ENCODE data around the gene ABHD16A.

Gene ABHD16A

GRCh38 chr6:31720196-31720770, 17.2 kb upstream of the ABHD16A start:
- H3K36me3 ChIP-seq (ENCODE audit: insufficient read depth, low read length), result no peaks in the 10 kb centered on the region
- no peak overlapping the region for H3K27ac ChIP-seq (ENCODE audit: low read depth, low read length)
- peaks cover 4% of the 10 kb centered on the region for H3K4me1 ChIP-seq (ENCODE audit: insufficient read depth, low read length)
- no peaks in the 10 kb centered on the region for H3K9me3 ChIP-seq (ENCODE audit: low read length)
- H3K27me3 ChIP-seq (ENCODE audit: control insufficient read depth in 1 of 2, insufficient read depth in 2 of 2, low read length in 2 of 2), result no peaks in the 10 kb centered on the region
- H3K4me3 ChIP-seq (ENCODE audit: low read depth in 1 of 2, low read length in 2 of 2), result no peak overlapping the region
- no peak overlapping the region for H3K9ac ChIP-seq (ENCODE audit: low read length)

GRCh38 chr6:31719001-31719400, 15.9 kb upstream of the ABHD16A start:
- Histone ChIP-seq H3K4me1 (ENCODE audit: insufficient read depth, low read length) (peaks cover 9% of the 10 kb centered on the region), H3K27me3 (ENCODE audit: control insufficient read depth in 1 of 2, insufficient read depth in 2 of 2, low read length in 2 of 2) (no peaks in the 10 kb centered on the region), H3K9ac (ENCODE audit: low read length) (no peak overlapping the region), H3K9me3 (ENCODE audit: low read length) (no peaks in the 10 kb centered on the region), H3K4me3 (ENCODE audit: low read depth in 1 of 2, low read length in 2 of 2) (no peak overlapping the region), H3K27ac (ENCODE audit: low read depth, low read length) (no peak overlapping the region), H3K36me3 (ENCODE audit: insufficient read depth, low read length) (no peaks in the 10 kb centered on the region)

DNA sequence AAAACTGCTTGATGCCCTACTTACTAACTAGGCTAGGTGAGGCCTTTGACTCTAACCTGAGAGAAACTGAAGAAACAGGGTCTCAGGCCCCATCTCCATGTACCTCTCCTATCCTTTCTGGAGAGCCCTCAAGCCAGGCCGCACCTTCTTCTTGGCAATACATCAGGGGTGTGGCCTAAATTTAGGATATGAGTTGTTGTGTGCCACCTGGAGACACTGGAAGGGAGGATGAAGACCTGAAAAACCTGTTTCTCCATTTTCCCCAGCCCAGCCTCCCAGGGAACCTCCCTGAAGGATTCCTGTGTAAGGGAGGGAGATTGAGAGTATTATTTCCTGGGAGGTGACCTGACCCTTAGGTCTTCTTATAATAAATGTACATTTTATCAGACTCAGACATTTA, 15.1 kb upstream of the ABHD16A start:
- Histone ChIP-seq H3K36me3 (ENCODE audit: insufficient read depth, low read length) (no peaks in the 10 kb centered on the region), H3K27me3 (ENCODE audit: control insufficient read depth in 1 of 2, insufficient read depth in 2 of 2, low read length in 2 of 2) (no peaks in the 10 kb centered on the region), H3K9ac (ENCODE audit: low read length) (no peak overlapping the region), H3K4me3 (ENCODE audit: low read depth in 1 of 2, low read length in 2 of 2) (no peak overlapping the region), H3K9me3 (ENCODE audit: low read length) (no peaks in the 10 kb centered on the region), H3K4me1 (ENCODE audit: insufficient read depth, low read length) (peaks cover 9% of the 10 kb centered on the region), H3K27ac (ENCODE audit: low read depth, low read length) (no peak overlapping the region)

DNA sequence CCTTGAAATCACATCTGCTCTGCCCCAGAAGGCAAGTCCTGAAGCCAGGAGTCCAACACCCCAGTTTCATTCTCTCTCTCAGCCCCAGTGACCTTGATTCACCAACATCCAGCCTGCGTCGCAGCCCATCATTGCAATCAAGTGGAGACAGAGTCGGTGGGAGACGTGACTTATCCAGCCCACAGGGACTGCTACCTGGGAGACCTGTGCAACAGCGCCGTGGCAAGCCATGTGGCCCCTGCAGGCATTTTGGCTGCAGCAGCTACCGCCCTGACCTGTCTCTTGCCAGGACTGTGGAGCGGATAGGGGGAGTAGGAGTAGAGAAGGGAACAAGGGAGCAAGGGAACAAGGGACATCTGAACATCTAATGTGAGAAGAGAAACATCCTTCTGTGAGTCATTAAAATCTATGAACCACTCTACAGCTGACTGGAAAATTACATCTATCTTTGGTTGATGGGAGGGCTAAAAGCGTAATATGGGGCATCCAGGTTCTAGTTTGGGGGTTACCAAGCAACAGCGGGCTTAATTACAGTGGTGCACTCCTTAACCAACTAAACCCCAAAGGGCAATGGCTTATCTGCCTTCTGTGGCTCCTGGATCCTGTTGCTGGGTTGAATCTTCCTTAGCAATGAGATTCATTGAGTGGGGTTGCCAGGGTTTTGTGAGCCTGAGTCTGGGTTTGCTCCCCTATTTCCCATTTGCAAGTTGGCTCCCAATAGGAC, 14.5 kb upstream of the ABHD16A start:
- Histone ChIP-seq H3K4me3 (ENCODE audit: low read depth in 1 of 2, low read length in 2 of 2) (no peak overlapping the region), H3K9ac (ENCODE audit: low read length) (no peak overlapping the region), H3K27me3 (ENCODE audit: control insufficient read depth in 1 of 2, insufficient read depth in 2 of 2, low read length in 2 of 2) (no peaks in the 10 kb centered on the region), H3K4me1 (ENCODE audit: insufficient read depth, low read length) (peaks cover 9% of the 10 kb centered on the region), H3K27ac (ENCODE audit: low read depth, low read length) (no peak overlapping the region), H3K36me3 (ENCODE audit: insufficient read depth, low read length) (no peaks in the 10 kb centered on the region), H3K9me3 (ENCODE audit: low read length) (no peaks in the 10 kb centered on the region)

- Histone ChIP-seq H3K9me3 (ENCODE audit: low read length) (no peaks in the 10 kb centered on the region), H3K36me3 (ENCODE audit: insufficient read depth, low read length) (no peaks in the 10 kb centered on the region), H3K27ac (ENCODE audit: low read depth, low read length) (peak within 1 kb of the TSS; percentile 27), H3K4me3 (ENCODE audit: low read depth in 1 of 2, low read length in 2 of 2) (no peak within 1 kb of the TSS), H3K27me3 (ENCODE audit: control insufficient read depth in 1 of 2, insufficient read depth in 2 of 2, low read length in 2 of 2) (no peaks in the 10 kb centered on the region), H3K9ac (ENCODE audit: low read length) (no peak within 1 kb of the TSS), H3K4me1 (ENCODE audit: insufficient read depth, low read length) (peaks cover 9% of the 10 kb centered on the region)
Measured at GRCh38 chr6:31715022-31715958, 12.2 kb upstream of the ABHD16A start, which contains the start of gene LY6G6D. Gene LY6G6D (plus strand): TSS chr6:31715348. CDS start chr6:31715356, 8 bp downstream.

- Histone ChIP-seq H3K4me3 (ENCODE audit: low read depth in 1 of 2, low read length in 2 of 2) (no peak overlapping the region), H3K9ac (ENCODE audit: low read length) (no peak overlapping the region), H3K4me1 (ENCODE audit: insufficient read depth, low read length) (peaks cover 9% of the 10 kb centered on the region), H3K27me3 (ENCODE audit: control insufficient read depth in 1 of 2, insufficient read depth in 2 of 2, low read length in 2 of 2) (no peaks in the 10 kb centered on the region), H3K27ac (ENCODE audit: low read depth, low read length) (no peak overlapping the region), H3K9me3 (ENCODE audit: low read length) (no peaks in the 10 kb centered on the region), H3K36me3 (ENCODE audit: insufficient read depth, low read length) (no peaks in the 10 kb centered on the region)
Measured at GRCh38 chr6:31713991-31714684, 11.0 kb upstream of the ABHD16A start.

DNA sequence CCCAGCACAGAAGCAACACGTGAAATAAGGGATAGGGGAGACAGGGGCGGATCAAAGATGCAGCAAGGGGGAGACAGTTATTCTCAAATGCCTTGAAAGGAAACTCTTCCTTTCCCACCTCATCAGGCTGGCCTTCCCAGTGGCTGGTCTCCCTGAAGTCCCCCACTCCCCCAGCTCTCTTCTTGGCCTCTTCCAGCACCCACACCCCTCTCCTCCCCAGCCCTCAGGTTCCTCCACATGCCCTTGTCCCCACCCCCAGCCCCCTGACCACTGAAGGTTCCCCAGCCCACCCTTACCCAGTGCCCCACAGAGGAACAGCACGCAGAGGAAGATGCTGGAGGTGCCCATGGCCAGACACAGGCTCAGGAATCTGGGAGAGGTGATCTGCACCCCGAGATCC, 10.3 kb upstream of the ABHD16A start:
- Histone ChIP-seq H3K27ac (ENCODE audit: low read depth, low read length) (no peak overlapping the region), H3K9ac (ENCODE audit: low read length) (no peak overlapping the region)

DNA sequence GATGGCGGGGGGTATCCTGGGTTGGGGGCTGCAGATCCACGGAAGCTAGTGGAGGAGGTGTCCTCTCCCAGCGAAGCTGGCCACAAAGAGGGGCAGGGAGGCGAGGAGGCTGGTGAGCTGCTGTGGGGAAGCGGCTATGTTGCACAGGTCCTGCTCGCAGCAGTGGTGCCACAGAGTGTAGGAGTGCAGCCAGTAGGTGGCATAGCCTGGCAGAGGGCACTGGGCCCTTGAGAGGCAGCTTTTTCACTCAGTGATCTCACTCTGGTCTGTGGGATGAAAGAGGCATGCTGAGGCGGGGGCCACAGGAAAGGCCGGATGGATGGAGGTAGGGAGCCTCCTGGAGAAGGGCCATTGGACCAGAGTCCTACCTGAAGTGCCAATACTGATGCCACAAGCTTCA, 9.2 kb upstream of the ABHD16A start:
- Histone ChIP-seq H3K4me3 (ENCODE audit: low read depth in 1 of 2, low read length in 2 of 2) (no peak overlapping the region), H3K9me3 (ENCODE audit: low read length) (no peaks in the 10 kb centered on the region), H3K27me3 (ENCODE audit: control insufficient read depth in 1 of 2, insufficient read depth in 2 of 2, low read length in 2 of 2) (no peaks in the 10 kb centered on the region), H3K9ac (ENCODE audit: low read length) (no peak overlapping the region), H3K27ac (ENCODE audit: low read depth, low read length) (no peak overlapping the region), H3K4me1 (ENCODE audit: insufficient read depth, low read length) (peaks cover 9% of the 10 kb centered on the region), H3K36me3 (ENCODE audit: insufficient read depth, low read length) (no peaks in the 10 kb centered on the region)

More for the DNA sequence above, 10.3 kb upstream of the ABHD16A start:
- Histone ChIP-seq H3K4me3 (ENCODE audit: low read depth in 1 of 2, low read length in 2 of 2) (no peak overlapping the region), H3K36me3 (ENCODE audit: insufficient read depth, low read length) (no peaks in the 10 kb centered on the region), H3K27me3 (ENCODE audit: control insufficient read depth in 1 of 2, insufficient read depth in 2 of 2, low read length in 2 of 2) (no peaks in the 10 kb centered on the region), H3K9me3 (ENCODE audit: low read length) (no peaks in the 10 kb centered on the region), H3K4me1 (ENCODE audit: insufficient read depth, low read length) (peaks cover 9% of the 10 kb centered on the region)

- peaks cover 9% of the 10 kb centered on the region for H3K4me1 ChIP-seq (ENCODE audit: insufficient read depth, low read length)
- H3K9me3 ChIP-seq (ENCODE audit: low read length), result no peaks in the 10 kb centered on the region
- no peak overlapping the region for H3K4me3 ChIP-seq (ENCODE audit: low read depth in 1 of 2, low read length in 2 of 2)
- H3K27ac ChIP-seq (ENCODE audit: low read depth, low read length), result no peak overlapping the region
- no peak overlapping the region for H3K9ac ChIP-seq (ENCODE audit: low read length)
- H3K36me3 ChIP-seq (ENCODE audit: insufficient read depth, low read length), result no peaks in the 10 kb centered on the region
- no peaks in the 10 kb centered on the region for H3K27me3 ChIP-seq (ENCODE audit: control insufficient read depth in 1 of 2, insufficient read depth in 2 of 2, low read length in 2 of 2)
Measured at GRCh38 chr6:31711233-31711632, 8.1 kb upstream of the ABHD16A start.

- Histone ChIP-seq H3K9ac (ENCODE audit: low read length) (no peak overlapping the region), H3K9me3 (ENCODE audit: low read length) (no peaks in the 10 kb centered on the region), H3K4me1 (ENCODE audit: insufficient read depth, low read length) (peaks cover 8% of the 10 kb centered on the region), H3K27ac (ENCODE audit: low read depth, low read length) (no peak overlapping the region), H3K36me3 (ENCODE audit: insufficient read depth, low read length) (no peaks in the 10 kb centered on the region), H3K4me3 (ENCODE audit: low read depth in 1 of 2, low read length in 2 of 2) (no peak overlapping the region), H3K27me3 (ENCODE audit: control insufficient read depth in 1 of 2, insufficient read depth in 2 of 2, low read length in 2 of 2) (no peaks in the 10 kb centered on the region)
Measured at GRCh38 chr6:31710523-31711219, 7.5 kb upstream of the ABHD16A start.

Measured in muscle layer of colon (tissue), 2 donors.